Activated naive CD4-positive, alpha-beta T cell treated with anti-CD3 and anti-CD28 coated beads for 36 hours (primary cell): ENCODE measurements around the gene PADI3. TPM values are rescaled to one million over a fixed set of nuclear protein-coding genes. Genes with fewer than 3 reads are reported as not detected.
A peak's percentile ranks its signal among the peaks of the same experiment; 100 is the strongest.

Experiments used
- CTCF ChIA-PET: fragments of 350-600 bp; sonication (Branson Sonifier 250); formaldehyde crosslinking; loops from one replicate; lab custom pipeline; 2021; ENCODE audit warnings: antibody characterized with exemption; lab: Charles Lee
- DNase-seq: peaks from one replicate; pipeline ENCODE4 v3.0.0-alpha.2; 2020
- H3K27ac Mint-ChIP-seq: one replicate; pipeline ENCODE4 v1.8.0; 2021; ENCODE audit warnings: mild to moderate bottlenecking, mixed read lengths
- H3K27me3 Mint-ChIP-seq: one replicate; pipeline ENCODE4 v1.8.0; 2021; ENCODE audit warnings: low read depth, mixed read lengths
- H3K36me3 Mint-ChIP-seq: one replicate; pipeline ENCODE4 v1.8.0; 2021; ENCODE audit warnings: low read depth, mixed read lengths
- H3K4me1 Mint-ChIP-seq: one replicate; pipeline ENCODE4 v1.8.0; 2021; ENCODE audit warnings: low read depth, mixed read lengths
- H3K4me3 Mint-ChIP-seq: one replicate; pipeline ENCODE4 v1.8.0; 2021; ENCODE audit warnings: mild to moderate bottlenecking, moderate library complexity, mixed read lengths
- H3K9me3 Mint-ChIP-seq: one replicate; pipeline ENCODE4 v1.8.0; 2021; ENCODE audit warnings: mixed read lengths
- intact Hi-C: fragments of 100-400 bp; cut with micrococcal nuclease; formaldehyde crosslinking; loops from one replicate; pipeline ENCODE4 v1.15.1; 2023
- total RNA-seq, 2 experiments: library from RNA; stranded (reverse); gene quantifications; one replicate each; pipeline ENCODE4 v1.2.3, GENCODE V29; 2021

PADI3 gene
- total RNA-seq, 2 experiments from 2014 or later: not detected

DNA sequence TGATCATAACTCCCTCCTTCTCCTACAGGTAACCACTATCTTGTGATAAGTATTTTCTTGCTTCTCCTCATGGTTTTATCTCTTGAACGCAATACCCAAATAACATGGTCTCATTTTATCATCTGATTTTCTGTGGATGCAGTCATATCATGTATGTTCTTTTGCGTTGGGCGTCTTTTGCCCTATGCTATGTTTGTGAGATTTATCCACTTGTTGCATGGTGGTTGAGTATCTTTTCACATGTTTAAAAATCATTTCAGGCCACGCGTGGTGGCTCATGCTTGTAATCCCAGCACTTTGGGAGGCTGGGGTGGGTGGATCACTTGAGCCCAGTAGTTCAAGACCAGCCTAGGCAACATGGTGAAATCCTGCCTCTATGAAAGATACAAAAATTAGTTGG lies 15.6 kb downstream of the PADI3 start:
- Mint-ChIP-seq H3K27me3 (no peaks in the 10 kb centered on the region), H3K4me3 (no peak overlapping the region), H3K36me3 (no peaks in the 10 kb centered on the region), H3K4me1 (no peaks in the 10 kb centered on the region), H3K9me3 (no peaks in the 10 kb centered on the region), H3K27ac (no peak overlapping the region)
- intact Hi-C loops: no loop called here
- CTCF ChIA-PET: no interaction called here
- DNase-seq: no peak

DNA sequence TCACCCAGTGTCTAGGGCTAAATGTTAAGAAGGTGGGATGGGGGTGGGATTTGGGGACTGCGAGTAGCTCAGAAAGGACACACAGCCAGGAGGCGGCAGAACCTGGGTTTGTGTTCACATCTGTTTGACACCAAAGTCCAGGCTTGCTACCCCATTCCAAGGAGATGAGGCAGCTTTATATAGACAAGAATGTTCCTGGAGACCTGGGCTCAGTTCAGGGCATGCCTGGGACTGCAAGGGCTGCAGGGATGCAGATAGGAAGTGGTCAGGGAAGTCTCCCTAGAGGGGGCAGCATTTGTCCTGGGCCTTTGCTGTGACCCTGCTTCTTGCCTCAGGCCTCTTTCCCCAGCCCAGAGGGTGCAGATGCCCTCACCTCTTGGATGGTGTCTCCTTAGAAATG lies 16.3 kb downstream of the PADI3 start:
- no peak for DNase-seq
- Mint-ChIP-seq H3K27me3 (no peaks in the 10 kb centered on the region), H3K9me3 (no peaks in the 10 kb centered on the region), H3K4me3 (no peak overlapping the region), H3K36me3 (no peaks in the 10 kb centered on the region), H3K4me1 (no peaks in the 10 kb centered on the region), H3K27ac (no peak overlapping the region)
- CTCF ChIA-PET: no interaction called here
- intact Hi-C loops: no loop called here

DNA sequence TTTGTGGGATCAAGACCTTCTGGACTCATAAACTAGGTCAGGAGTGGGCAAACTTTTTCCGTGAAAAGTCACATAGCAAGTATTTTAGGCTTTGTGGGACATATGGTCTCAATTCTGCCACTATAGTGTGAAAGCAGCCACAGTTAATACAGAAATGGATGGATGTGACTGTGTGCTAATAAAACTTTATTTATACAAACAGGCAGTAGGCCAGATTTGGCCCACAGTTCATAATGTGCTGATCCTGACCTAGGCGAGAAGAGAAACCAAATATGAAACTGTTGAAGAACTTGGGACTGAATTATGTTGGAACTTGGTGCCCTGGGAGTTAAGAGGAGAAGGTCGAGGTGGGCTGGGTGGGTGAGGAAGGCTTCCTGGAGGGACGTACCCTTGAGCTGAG lies 17.1 kb downstream of the PADI3 start:
- H3K27me3 Mint-ChIP-seq: no peaks in the 10 kb centered on the region
- no peaks in the 10 kb centered on the region for H3K4me1 Mint-ChIP-seq

DNA sequence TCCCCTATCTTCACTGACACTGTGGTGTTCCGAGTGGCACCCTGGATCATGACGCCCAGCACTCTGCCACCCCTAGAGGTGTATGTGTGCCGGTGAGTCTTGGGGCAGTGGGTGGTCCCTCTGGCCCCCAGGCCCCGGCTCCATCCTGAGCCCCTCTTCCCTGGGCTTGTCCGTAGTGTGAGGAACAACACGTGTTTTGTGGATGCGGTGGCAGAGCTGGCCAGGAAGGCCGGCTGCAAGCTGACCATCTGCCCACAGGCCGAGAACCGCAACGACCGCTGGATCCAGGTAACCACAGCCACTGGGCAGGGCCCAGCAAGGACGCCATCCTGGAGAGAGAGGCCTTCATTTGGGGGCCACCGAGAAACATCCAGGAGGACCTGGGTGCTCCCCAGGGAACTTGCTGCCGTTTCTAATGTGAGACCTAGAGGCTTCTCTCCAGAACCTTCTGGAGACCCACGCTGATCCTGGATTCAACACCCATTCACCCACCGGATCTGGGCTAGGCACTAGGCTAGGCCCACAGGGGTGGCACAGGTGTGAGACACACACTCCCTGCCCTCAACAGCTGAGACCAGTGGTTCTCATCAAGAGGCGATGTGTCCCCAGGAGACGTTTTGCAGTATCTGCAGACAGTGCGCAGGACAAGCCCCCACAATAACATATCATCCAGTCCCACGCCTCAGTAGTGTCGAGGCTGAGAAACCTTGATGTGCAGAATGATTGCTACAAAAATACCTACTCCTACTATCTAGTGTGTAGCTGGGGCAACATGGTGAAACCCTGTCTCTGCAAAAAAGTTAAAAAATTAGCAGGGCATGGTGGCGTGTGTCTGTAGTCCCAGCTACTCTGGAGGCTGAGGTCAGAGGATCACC lies 22.2 kb downstream of the PADI3 start:
- Mint-ChIP-seq H3K36me3 (no peaks in the 10 kb centered on the region), H3K27ac (no peak overlapping the region), H3K27me3 (no peaks in the 10 kb centered on the region), H3K4me1 (no peaks in the 10 kb centered on the region), H3K4me3 (no peak overlapping the region), H3K9me3 (no peaks in the 10 kb centered on the region)
- DNase-seq: no peak
- intact Hi-C loops: no loop called here
- CTCF ChIA-PET: no interaction called here

More for the DNA sequence above, 17.1 kb downstream of the PADI3 start:
- Mint-ChIP-seq H3K9me3 (no peaks in the 10 kb centered on the region), H3K36me3 (no peaks in the 10 kb centered on the region), H3K4me3 (no peak overlapping the region), H3K27ac (no peak overlapping the region)
- no peak for DNase-seq
- CTCF ChIA-PET: no interaction called here
- intact Hi-C loops: no loop called here

DNA sequence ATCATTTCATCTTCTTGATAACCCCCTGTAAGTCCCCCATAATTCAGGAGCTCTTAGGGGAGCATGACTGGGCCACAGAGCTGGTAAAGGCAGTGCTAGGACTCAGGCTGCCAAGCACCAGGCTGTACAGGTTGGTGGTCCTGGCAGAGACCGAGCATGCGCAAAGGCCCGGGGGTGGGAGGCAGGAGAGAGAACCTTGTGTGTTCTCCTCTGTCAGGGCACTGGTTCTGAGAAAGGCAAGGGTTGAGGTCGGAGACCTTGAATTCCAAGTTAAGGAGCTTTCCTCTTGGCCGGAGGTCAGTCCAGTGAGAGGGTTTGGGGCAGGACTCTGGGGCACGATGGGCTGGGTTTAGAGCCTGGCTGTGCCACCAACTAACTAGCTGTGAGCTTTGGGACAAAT lies 23.2 kb downstream of the PADI3 start:
- Mint-ChIP-seq H3K4me3 (no peak overlapping the region), H3K27ac (no peak overlapping the region), H3K9me3 (no peaks in the 10 kb centered on the region), H3K27me3 (no peaks in the 10 kb centered on the region), H3K4me1 (no peaks in the 10 kb centered on the region), H3K36me3 (no peaks in the 10 kb centered on the region)
- intact Hi-C loops: no loop called here
- no peak for DNase-seq
- CTCF ChIA-PET: interaction anchor here (1.2 kb wide), 1 partner anchor 10 kb away, joined by 3 read pairs; no protein-coding TSS in a partner anchor

DNA sequence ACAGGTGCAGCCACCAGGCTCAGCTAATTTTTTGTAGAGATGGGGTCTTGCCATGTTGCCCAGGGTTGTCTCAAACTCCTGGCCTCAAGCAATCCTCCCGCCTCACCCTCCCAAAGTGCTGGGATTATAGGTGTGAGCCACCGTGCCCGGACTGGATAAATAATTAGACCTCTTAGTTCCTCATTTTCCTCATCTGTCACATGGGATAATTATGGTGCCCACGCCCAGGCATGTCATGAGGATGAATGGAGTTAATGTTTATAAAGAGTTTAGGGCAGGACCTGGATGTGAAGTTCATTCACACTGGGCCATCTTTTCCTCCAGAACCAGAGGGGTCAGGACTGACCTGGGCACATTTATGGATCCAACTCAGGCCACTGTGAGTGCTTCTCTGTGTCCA lies 23.7 kb downstream of the PADI3 start:
- no peaks in the 10 kb centered on the region for H3K27me3 Mint-ChIP-seq
- no peak overlapping the region for H3K27ac Mint-ChIP-seq
- intact Hi-C loops: no loop called here
- no peaks in the 10 kb centered on the region for H3K36me3 Mint-ChIP-seq
- no peaks in the 10 kb centered on the region for H3K9me3 Mint-ChIP-seq
- H3K4me3 Mint-ChIP-seq: no peak overlapping the region
- no peak for DNase-seq
- no peaks in the 10 kb centered on the region for H3K4me1 Mint-ChIP-seq
- CTCF ChIA-PET: interaction anchor here (1.2 kb wide), 1 partner anchor 11 kb away, joined by 3 read pairs; no protein-coding TSS in a partner anchor

DNA sequence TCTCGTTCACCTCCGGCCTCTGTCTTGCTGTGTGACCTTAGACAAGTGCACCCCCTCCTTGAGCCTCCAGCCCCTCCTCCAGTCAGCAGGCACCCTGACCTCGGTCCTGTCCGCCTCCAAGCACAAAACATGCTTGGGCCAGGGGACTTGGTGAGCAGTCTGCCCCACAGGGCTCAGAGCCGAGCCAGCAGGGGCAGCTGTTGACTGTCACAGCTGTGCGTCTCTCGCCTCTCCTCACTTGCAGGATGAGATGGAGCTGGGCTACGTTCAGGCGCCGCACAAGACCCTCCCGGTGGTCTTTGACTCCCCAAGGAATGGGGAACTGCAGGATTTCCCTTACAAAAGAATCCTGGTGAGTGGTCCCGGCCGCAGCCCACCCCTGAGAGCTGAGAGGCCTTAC lies 24.2 kb downstream of the PADI3 start:
- CTCF ChIA-PET: interaction anchor here (1.0 to 1.6 kb wide), 4 partner anchors 11 to 148 kb away, joined by 3 to 5 read pairs (median 4); no protein-coding TSS in a partner anchor
- Mint-ChIP-seq H3K4me1 (no peaks in the 10 kb centered on the region), H3K9me3 (no peaks in the 10 kb centered on the region), H3K27me3 (no peaks in the 10 kb centered on the region), H3K36me3 (no peaks in the 10 kb centered on the region), H3K4me3 (no peak overlapping the region), H3K27ac (no peak overlapping the region)
- intact Hi-C loops: no loop called here
- no peak for DNase-seq

DNA sequence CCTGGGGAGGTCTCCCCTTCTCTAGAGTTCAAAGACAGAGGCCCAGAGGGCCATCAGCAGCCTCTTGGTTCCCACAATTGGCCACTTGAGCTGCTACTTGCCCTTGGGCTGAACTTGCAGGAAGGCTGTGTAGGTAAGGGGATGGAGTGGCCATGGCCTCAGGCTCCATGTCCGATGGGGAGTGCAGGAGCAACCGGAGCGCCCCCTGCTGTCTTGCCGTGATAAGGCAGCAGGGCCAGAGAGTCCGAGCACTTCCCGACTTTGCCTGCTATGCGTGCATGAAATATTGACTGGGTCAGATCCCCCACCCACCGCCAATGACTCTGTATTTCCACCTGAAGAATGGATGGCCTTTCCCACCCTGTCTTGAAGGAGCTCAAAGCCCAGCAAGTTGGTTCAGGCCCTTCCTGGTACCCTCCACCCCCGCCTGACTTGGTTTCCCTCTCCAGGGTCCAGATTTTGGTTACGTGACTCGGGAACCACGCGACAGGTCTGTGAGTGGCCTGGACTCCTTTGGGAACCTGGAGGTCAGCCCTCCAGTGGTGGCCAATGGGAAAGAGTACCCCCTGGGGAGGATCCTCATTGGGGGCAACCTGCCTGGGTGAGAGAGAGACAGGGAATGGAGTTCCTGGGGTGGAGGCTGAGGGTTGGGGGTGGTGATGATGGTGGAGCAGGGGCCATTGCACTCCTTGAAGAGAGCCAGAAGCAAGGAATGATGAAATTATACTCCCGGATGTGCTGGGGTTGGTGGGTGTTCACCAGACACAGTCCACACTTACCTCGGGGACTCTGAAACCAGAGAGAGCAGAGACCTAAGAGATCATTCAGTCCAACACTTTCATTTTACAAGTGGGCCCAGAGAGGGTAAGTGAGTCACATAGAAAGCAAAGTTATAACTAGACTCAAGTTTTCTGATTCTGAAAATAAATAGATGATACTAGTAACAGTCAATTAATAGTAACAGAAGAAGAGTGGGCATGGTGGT lies 25.6 kb downstream of the PADI3 start:
- Mint-ChIP-seq H3K9me3 (no peaks in the 10 kb centered on the region), H3K27ac (no peak overlapping the region)
- DNase-seq: peak; percentile 53

DNA sequence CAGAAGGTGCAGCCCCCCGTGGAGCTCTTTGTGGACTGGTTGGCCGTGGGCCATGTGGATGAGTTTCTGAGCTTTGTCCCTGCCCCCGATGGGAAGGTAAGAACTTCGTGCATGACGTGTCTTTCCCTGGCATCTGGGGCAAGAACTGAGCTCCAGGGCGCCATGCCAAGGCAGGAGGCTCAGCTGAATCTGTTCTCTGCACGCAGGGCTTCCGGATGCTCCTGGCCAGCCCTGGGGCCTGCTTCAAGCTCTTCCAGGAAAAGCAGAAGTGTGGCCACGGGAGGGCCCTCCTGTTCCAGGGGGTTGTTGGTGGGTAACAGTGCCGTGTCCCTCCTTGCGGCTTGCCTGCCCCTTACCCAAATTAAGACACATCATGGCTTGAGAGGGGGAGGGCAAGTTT lies 27.7 kb downstream of the PADI3 start:
- no peaks in the 10 kb centered on the region for H3K36me3 Mint-ChIP-seq

More for the DNA sequence above, 25.6 kb downstream of the PADI3 start:
- intact Hi-C loops: no loop called here
- Mint-ChIP-seq H3K4me1 (no peaks in the 10 kb centered on the region), H3K4me3 (no peak overlapping the region), H3K36me3 (no peaks in the 10 kb centered on the region), H3K27me3 (no peaks in the 10 kb centered on the region)
- CTCF ChIA-PET: interaction anchor here (0.7 to 1.6 kb wide), 5 partner anchors 16 to 209 kb away, joined by 3 to 5 read pairs (median 3); no protein-coding TSS in a partner anchor

DNA sequence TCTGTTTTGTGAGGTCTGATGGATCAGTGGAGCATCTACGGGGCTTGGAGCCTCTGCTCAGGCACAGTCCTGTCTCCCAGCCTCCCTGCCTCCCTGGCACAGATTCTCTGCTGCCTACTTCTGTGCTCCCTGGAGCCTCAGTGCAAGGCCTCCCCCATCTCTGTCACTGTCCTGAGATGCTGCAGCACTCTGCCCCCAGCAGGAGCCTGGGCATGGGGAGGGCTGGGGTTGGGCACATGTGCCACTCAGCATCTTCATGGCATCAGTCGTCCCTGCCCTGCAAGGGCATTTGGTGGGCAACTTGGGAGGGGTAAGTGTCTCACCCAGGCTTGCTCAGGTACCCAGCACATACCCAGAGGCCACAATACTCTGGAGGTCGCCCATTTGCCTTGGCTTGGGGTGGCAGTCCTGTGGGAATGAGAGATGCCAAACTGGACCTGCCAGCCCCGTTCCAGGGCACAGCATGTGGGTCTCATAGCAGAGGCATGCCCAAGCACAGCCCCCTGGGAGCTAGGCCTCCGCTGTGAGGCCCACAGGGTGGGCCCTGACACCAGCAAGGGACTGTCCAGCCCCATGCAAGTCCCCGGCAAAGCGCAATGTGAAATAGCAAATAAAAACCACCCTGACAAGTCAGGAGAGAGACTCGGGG lies 28.7 kb downstream of the PADI3 start:
- H3K4me1 Mint-ChIP-seq: peaks cover 2% of the 10 kb centered on the region
- DNase-seq: no peak
- no peaks in the 10 kb centered on the region for H3K36me3 Mint-ChIP-seq
- no peaks in the 10 kb centered on the region for H3K27me3 Mint-ChIP-seq
- no peak overlapping the region for H3K4me3 Mint-ChIP-seq
- no peaks in the 10 kb centered on the region for H3K9me3 Mint-ChIP-seq
- CTCF ChIA-PET: interaction anchor here (0.9 kb wide), 1 partner anchor 153 kb away, joined by 3 read pairs; no protein-coding TSS in a partner anchor
- intact Hi-C loops: no loop called here
- no peak overlapping the region for H3K27ac Mint-ChIP-seq

More for the DNA sequence above, 27.7 kb downstream of the PADI3 start:
- no peaks in the 10 kb centered on the region for H3K4me1 Mint-ChIP-seq
- H3K27me3 Mint-ChIP-seq: no peaks in the 10 kb centered on the region
- H3K9me3 Mint-ChIP-seq: no peaks in the 10 kb centered on the region
- H3K27ac Mint-ChIP-seq: no peak overlapping the region
- H3K4me3 Mint-ChIP-seq: no peak overlapping the region
- no peak for DNase-seq
- intact Hi-C loops: no loop called here
- CTCF ChIA-PET: interaction anchor here (0.9 kb wide), 1 partner anchor 151 kb away, joined by 3 read pairs; no protein-coding TSS in a partner anchor

DNA sequence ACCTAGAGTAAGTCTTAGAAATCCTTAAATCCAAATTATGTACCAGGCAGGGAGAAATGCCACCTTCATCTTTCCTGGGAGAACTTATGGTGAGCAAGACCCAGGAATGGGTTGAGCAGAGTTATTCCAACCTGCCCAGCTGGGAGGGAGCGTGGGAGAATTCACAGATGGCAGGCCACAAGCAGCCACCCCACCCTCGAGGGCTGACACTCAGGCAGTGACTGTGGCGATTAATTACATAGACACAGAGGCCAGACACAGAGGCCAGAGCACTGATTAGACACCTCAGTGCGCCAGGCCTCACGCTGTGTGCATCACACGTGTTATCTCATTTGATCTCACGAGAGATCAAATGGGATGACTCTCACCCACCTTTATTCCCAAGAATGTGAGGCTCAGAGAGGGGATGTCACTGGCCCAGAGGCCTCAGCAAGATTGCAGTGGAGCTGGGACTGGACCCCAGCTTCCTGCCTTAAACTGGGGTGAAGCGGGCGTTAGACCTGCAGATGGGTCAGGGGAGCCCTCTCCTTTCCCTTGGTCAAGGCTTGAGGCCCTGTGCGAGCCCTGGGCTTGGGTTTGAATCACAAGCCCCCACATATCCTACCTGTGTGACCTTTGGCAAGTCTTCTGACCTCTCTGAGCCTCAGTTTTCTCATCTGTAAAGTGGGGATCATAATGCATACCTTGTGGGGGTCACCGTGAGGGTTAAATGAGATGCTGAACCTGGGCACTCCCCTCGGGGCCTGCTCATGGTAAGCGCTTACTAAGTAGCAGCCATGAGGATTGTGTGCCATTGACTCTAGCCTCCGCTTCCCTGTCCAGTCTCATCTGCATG lies 30.3 kb downstream of the PADI3 start:
- Mint-ChIP-seq H3K27ac (no peak overlapping the region), H3K27me3 (no peaks in the 10 kb centered on the region), H3K4me1 (peaks cover 2% of the 10 kb centered on the region), H3K4me3 (no peak overlapping the region), H3K36me3 (no peaks in the 10 kb centered on the region), H3K9me3 (no peaks in the 10 kb centered on the region)
- intact Hi-C loops: no loop called here
- no peak for DNase-seq
- CTCF ChIA-PET: no interaction called here
